HepG2 (cell line): Measurements from ENCODE around the gene CEACAM16. TPM values are rescaled to one million over a fixed set of nuclear protein-coding genes. Genes with fewer than 3 reads are reported as not detected.
A peak's percentile ranks its signal among the peaks of the same experiment; 100 is the strongest.

ENCODE experiments used
- FOSL2 ChIP-seq: sonication (generic); formaldehyde crosslinking; IDR thresholded peaks from 2 replicates; pipeline ENCODE4 v1.4.0; 2020; ENCODE audit warnings: missing genetic modification reagents
- HINFP ChIP-seq: sonication (generic); formaldehyde crosslinking; IDR thresholded peaks from 2 replicates; pipeline ENCODE4 v1.4.0; 2020; ENCODE audit warnings: low read depth, mild to moderate bottlenecking, missing genetic modification reagents
- HMG20A ChIP-seq: IDR thresholded peaks from 2 replicates; pipeline ENCODE4 v1.6.1; 2016; ENCODE audit warnings: borderline replicate concordance
- PTBP1 ChIP-seq: fragments of 200-400 bp; formaldehyde crosslinking; IDR thresholded peaks from 2 replicates; pipeline ENCODE4 v1.6.1; 2018; ENCODE audit warnings: low read length, low read depth; ENCODE audit not compliant: poor library complexity, severe bottlenecking
- SSRP1 ChIP-seq: IDR thresholded peaks from 2 replicates; pipeline ENCODE4 v1.6.1; 2016; ENCODE audit warnings: control low read depth
- STAT5B ChIP-seq: sonication (generic); formaldehyde crosslinking; IDR thresholded peaks from 2 replicates; pipeline ENCODE4 v1.4.0; 2020; ENCODE audit warnings: missing genetic modification reagents
- THRA ChIP-seq: sonication (generic); formaldehyde crosslinking; IDR thresholded peaks from 2 replicates; pipeline ENCODE4 v1.4.0; 2020; ENCODE audit warnings: missing genetic modification reagents, borderline replicate concordance
- YY1 ChIP-seq: IDR thresholded peaks from 2 replicates; pipeline ENCODE4 v1.6.1; 2011; ENCODE audit warnings: low read length, low read depth, moderate library complexity, mild to moderate bottlenecking; ENCODE audit not compliant: insufficient read depth, insufficient replicate concordance
- ZNF274 ChIP-seq: sonication (generic); formaldehyde crosslinking; IDR thresholded peaks from 2 replicates; pipeline ENCODE4 v1.5.1; 2020; ENCODE audit warnings: mild to moderate bottlenecking, missing genetic modification reagents
- ZNF3 ChIP-seq: IDR thresholded peaks from 2 replicates; pipeline ENCODE4 v1.7.0; 2017; ENCODE audit warnings: inconsistent platforms
- ZNF407 ChIP-seq: sonication (generic); formaldehyde crosslinking; IDR thresholded peaks from one replicate; pipeline ENCODE4 v1.5.1; 2020; ENCODE audit warnings: mild to moderate bottlenecking, missing genetic modification reagents; ENCODE audit errors: not compliant biosample characterization
- ZNF512B ChIP-seq: sonication (generic); formaldehyde crosslinking; IDR thresholded peaks from 2 replicates; pipeline ENCODE4 v1.5.1; 2020; ENCODE audit warnings: missing genetic modification reagents, mild to moderate bottlenecking, borderline replicate concordance
- ZNF790 ChIP-seq: sonication (generic); formaldehyde crosslinking; IDR thresholded peaks from 2 replicates; pipeline ENCODE4 v1.8.0; 2022; ENCODE audit warnings: missing genetic modification reagents, mild to moderate bottlenecking, borderline replicate concordance
- ZZZ3 ChIP-seq: sonication (generic); formaldehyde crosslinking; IDR thresholded peaks from 2 replicates; pipeline ENCODE4 v1.4.0; 2020; ENCODE audit warnings: missing genetic modification reagents, mild to moderate bottlenecking, borderline replicate concordance
- polyA plus RNA-seq, 8 experiments: library from polyadenylated mRNA; depleted of rRNA in 3 of 8; stranded (reverse) in 7 of 8; unstranded in 1 of 8; fragments of >200 nt; fragmentation: Illumina TruSeq in 4 of 8; extraction: Trizol in 4 of 8; gene quantifications; 2 replicates each; pipeline versions ENCODE4 v1.2.1 to v1.2.3, GENCODE V29; 2011 to 2016; ENCODE audit warnings: low read depth in 4 of 8, missing spikeins in 1 of 8, mixed read lengths in 1 of 8; ENCODE audit not compliant: insufficient read depth in 1 of 8
- total RNA-seq, 5 experiments: library from RNA; depleted of rRNA; stranded (reverse); fragments of >200 nt; fragmentation: Illumina TruSeq; extraction: Trizol; gene quantifications; 2 replicates each; pipeline ENCODE4 v1.2.3, GENCODE V29; 2016; ENCODE audit warnings: low read depth in 1 of 5

Gene CEACAM16
- total and polyA plus RNA-seq, 2 of the 13 experiments (the other 11 are each of a cell fraction or from before 2014, with no cell fraction given), result not detected

GRCh38 chr19:44689290-44690130 is 9.4 kb upstream of the CEACAM16 start (continued):
- TF ChIP-seq ZNF790 (CRISPR knock-in tag), result 0 out of 2 replicates have a peak, but pooled peaks have one; percentile 40
- no peak for TF ChIP-seq ZNF274 (CRISPR knock-in tag)
- no peak for TF ChIP-seq YY1
- TF ChIP-seq ZNF407, result no peak
- TF ChIP-seq SSRP1 (CRISPR knock-in tag), result no peak
- no peak for TF ChIP-seq HMG20A (CRISPR knock-in tag)
- no peak for TF ChIP-seq ZNF512B
- TF ChIP-seq FOSL2 (CRISPR knock-in tag), result peak; percentile 9; the same call in 1 of the 2 replicates
- TF ChIP-seq ZNF3 (CRISPR knock-in tag), result no peak; the same call in 1 of the 2 replicates
- no peak for TF ChIP-seq PTBP1
- TF ChIP-seq THRA (CRISPR knock-in tag), result no peak
- TF ChIP-seq HINFP (CRISPR knock-in tag), result no peak
- TF ChIP-seq ZZZ3 (CRISPR knock-in tag), result no peak
- TF ChIP-seq STAT5B (CRISPR knock-in tag), result no peak
